GM23338 (cell line): ENCODE data around the gene BMP8B. TPM values are rescaled to one million over a fixed set of nuclear protein-coding genes. Genes with fewer than 3 reads are reported as not detected.
"Not testable (repeated sequence)": the region's sequence is repeated elsewhere in the genome, so short reads cannot be mapped to it uniquely, and the experiment has no call there.

ENCODE experiments used
- ATAC-seq: fragments of 200-7000 bp; cut with Tn5 transposase; 3 replicates; pipeline ENCODE4 v1.9.1; 2020
- DNase-seq: peaks from one replicate; pipeline ENCODE4 v3.0.0-alpha.2; 2015; ENCODE audit warnings: low spot score
- H2AFZ ChIP-seq: fragments of 200-600 bp; sonication (generic); 2 replicates; pipeline ENCODE4 v1.8.0; 2016; ENCODE audit warnings: antibody characterized with exemption, mild to moderate bottlenecking, moderate library complexity
- H3F3A ChIP-seq: fragments of 200-600 bp; sonication (generic); replicated peaks from 2 replicates; pipeline ENCODE4 v1.8.0; 2017; ENCODE audit warnings: antibody characterized with exemption, mixed run types, low read depth
- H3K27ac ChIP-seq: fragments of 200-600 bp; sonication (generic); 2 replicates; pipeline ENCODE4 v1.6.1; 2016; ENCODE audit warnings: low read depth
- H3K27me3 ChIP-seq: fragments of 200-600 bp; sonication (generic); 2 replicates; pipeline ENCODE4 v1.8.0; 2016; ENCODE audit warnings: mild to moderate bottlenecking, mixed run types, moderate library complexity; ENCODE audit not compliant: insufficient read depth
- H3K36me3 ChIP-seq: fragments of 200-600 bp; sonication (generic); 2 replicates; pipeline ENCODE4 v1.8.0; 2016; ENCODE audit warnings: mild to moderate bottlenecking; ENCODE audit not compliant: insufficient read depth
- H3K4me1 ChIP-seq: fragments of 200-600 bp; sonication (generic); 2 replicates; pipeline ENCODE4 v1.8.0; 2016; ENCODE audit warnings: mild to moderate bottlenecking, moderate library complexity; ENCODE audit not compliant: insufficient read depth
- H3K4me2 ChIP-seq: fragments of 200-600 bp; sonication (generic); 2 replicates; pipeline ENCODE4 v1.7.1; 2017; ENCODE audit warnings: mixed run types
- H3K4me3 ChIP-seq: fragments of 200-600 bp; sonication (generic); 2 replicates; pipeline ENCODE4 v1.6.1; 2016; ENCODE audit warnings: mixed run types
- H3K79me2 ChIP-seq: fragments of 200-600 bp; sonication (generic); replicated peaks from 2 replicates; pipeline ENCODE4 v1.8.0; 2017; ENCODE audit warnings: mild to moderate bottlenecking; ENCODE audit not compliant: insufficient read depth
- H3K9me2 ChIP-seq: fragments of 200-600 bp; sonication (generic); 2 replicates; pipeline ENCODE4 v1.8.0; 2017; ENCODE audit not compliant: insufficient read depth
- H4K20me1 ChIP-seq: fragments of 200-600 bp; sonication (generic); replicated peaks from 2 replicates; pipeline ENCODE4 v1.8.0; 2017; ENCODE audit warnings: mild to moderate bottlenecking; ENCODE audit not compliant: insufficient read depth
- H3K27ac Mint-ChIP-seq: 2 replicates; pipeline ENCODE4 v1.8.0; 2020; ENCODE audit warnings: inconsistent platforms, mild to moderate bottlenecking, moderate library complexity, mixed read lengths
- H3K27me3 Mint-ChIP-seq: 3 replicates; pipeline ENCODE4 v1.8.0; 2022; ENCODE audit warnings: low read depth, mild to moderate bottlenecking, moderate library complexity, mixed read lengths, inconsistent platforms; ENCODE audit not compliant: insufficient read depth, poor library complexity
- H3K36me3 Mint-ChIP-seq: 3 replicates; pipeline ENCODE4 v1.8.0; 2021; ENCODE audit warnings: low read depth, mild to moderate bottlenecking, inconsistent platforms, moderate library complexity, mixed read lengths
- H3K4me1 Mint-ChIP-seq: 3 replicates; pipeline ENCODE4 v1.8.0; 2020; ENCODE audit warnings: mild to moderate bottlenecking, inconsistent platforms, mixed read lengths
- H3K4me3 Mint-ChIP-seq: 3 replicates; pipeline ENCODE4 v1.8.0; 2021; ENCODE audit warnings: moderate library complexity, mild to moderate bottlenecking, inconsistent platforms, mixed read lengths
- H3K9me3 Mint-ChIP-seq: 3 replicates; pipeline ENCODE4 v1.8.0; 2020; ENCODE audit warnings: moderate library complexity, mild to moderate bottlenecking, inconsistent platforms, mixed read lengths
- CREB1 ChIP-seq: fragments of 250-450 bp; sonication (Bioruptor Pico); IDR thresholded peaks from 2 replicates; pipeline ENCODE4 v1.5.0; 2020; ENCODE audit warnings: low read depth, mild to moderate bottlenecking, moderate library complexity
- ETS1 ChIP-seq: IDR thresholded peaks from 2 replicates; pipeline ENCODE4 v1.6.1; 2016; ENCODE audit warnings: antibody characterized with exemption
- EZH2phosphoT487 ChIP-seq: fragments of 200-600 bp; sonication (generic); IDR thresholded peaks from one replicate; pipeline ENCODE4 v1.8.1; 2018; ENCODE audit warnings: antibody characterized with exemption; ENCODE audit not compliant: unreplicated experiment
- JUNB ChIP-seq: IDR thresholded peaks from one replicate; pipeline ENCODE4 v1.6.1; 2016; ENCODE audit warnings: antibody characterized with exemption; ENCODE audit not compliant: unreplicated experiment
- NANOG ChIP-seq: IDR thresholded peaks from 2 replicates; pipeline ENCODE4 v1.6.1; 2016; ENCODE audit warnings: antibody characterized with exemption, borderline replicate concordance
- REST ChIP-seq: IDR thresholded peaks from one replicate; pipeline ENCODE4 v1.6.1; 2018; ENCODE audit warnings: antibody characterized with exemption; ENCODE audit not compliant: unreplicated experiment
- STAT1 ChIP-seq: IDR thresholded peaks from one replicate; pipeline ENCODE4 v1.6.1; 2016; ENCODE audit warnings: antibody characterized with exemption; ENCODE audit not compliant: unreplicated experiment
- ZNF114 ChIP-seq: fragments of 250-450 bp; sonication (Bioruptor Pico); IDR thresholded peaks from 2 replicates; pipeline ENCODE4 v1.5.0; 2020; ENCODE audit warnings: mild to moderate bottlenecking, moderate library complexity
- ZNF331 ChIP-seq: fragments of 250-450 bp; sonication (Bioruptor Pico); IDR thresholded peaks from 2 replicates; pipeline ENCODE4 v1.5.0; 2020; ENCODE audit warnings: low read depth, mild to moderate bottlenecking, moderate library complexity
- polyA plus RNA-seq: library from polyadenylated mRNA; unstranded; fragments of >200 nt; fragmentation: Nextera tagmentation; extraction: Ambion mirVana; gene quantifications from 2 replicates; pipeline ENCODE4 v1.2.1, GENCODE V29; 2016
- total RNA-seq: library from RNA; depleted of rRNA; stranded (reverse); fragments of >200 nt; shearing (Covaris generic); gene quantifications from 2 replicates; pipeline ENCODE4 v1.2.3, GENCODE V29; 2014

BMP8B gene
- total and polyA plus RNA-seq, 2 experiments from 2014 or later, result 0.16 to 0.90 TPM

- TF ChIP-seq REST (no peak), ETS1 (no peak), CREB1 (no peak), STAT1 (no peak), EZH2phosphoT487 (no peak), ZNF331 (CRISPR knock-in tag) (no peak), NANOG (no peak), JUNB (no peak), ZNF114 (CRISPR knock-in tag) (no peak)
These were observed 9.5 kb downstream of the BMP8B start (continued) for GRCh38 chr1:39779137-39779536.

GRCh38 chr1:39778463-39779099 lies 10.1 kb downstream of the BMP8B start:
- H3K9me3 Mint-ChIP-seq, H3K9me2 ChIP-seq, H3K4me1 Mint-ChIP-seq, H3K4me1 ChIP-seq, H3K27ac ChIP-seq, H3K4me2 ChIP-seq, DNase-seq, H3K36me3 Mint-ChIP-seq, H3K4me3 Mint-ChIP-seq, H3F3A ChIP-seq, ATAC-seq, H3K36me3 ChIP-seq, H3K27ac Mint-ChIP-seq, H3K4me3 ChIP-seq, H2AFZ ChIP-seq, H3K79me2 ChIP-seq, H4K20me1 ChIP-seq: not testable (repeated sequence)
- peaks cover 14% of the 10 kb centered on the region for H3K27me3 Mint-ChIP-seq
- H3K27me3 ChIP-seq, result peaks cover 17% of the 10 kb centered on the region

- H3K27ac Mint-ChIP-seq, H3K4me3 ChIP-seq, H3K4me3 Mint-ChIP-seq, H2AFZ ChIP-seq, H3K36me3 Mint-ChIP-seq, H3K79me2 ChIP-seq, H3F3A ChIP-seq, DNase-seq, H3K4me2 ChIP-seq, H3K9me2 ChIP-seq, H3K9me3 Mint-ChIP-seq, H3K4me1 Mint-ChIP-seq, ATAC-seq, H3K27me3 Mint-ChIP-seq, H3K36me3 ChIP-seq, H3K4me1 ChIP-seq, H4K20me1 ChIP-seq, H3K27ac ChIP-seq: not testable (repeated sequence)
- peaks cover 10% of the 10 kb centered on the region for H3K27me3 ChIP-seq
These were observed 10.8 kb downstream of the BMP8B start for GRCh38 chr1:39777896-39778295.
